ENCODE measurements around the gene GNPAT.

- TF ChIP-seq CTCF (conservative IDR thresholded peaks at IDR 0.05; ENCODE audit: low read depth, low read length) (no peak), EZH2 (IDR thresholded peaks at IDR 0.05; ENCODE audit: low read length, unreplicated experiment) (no peak), EZH2phosphoT487 (IDR thresholded peaks at IDR 0.05; ENCODE audit: borderline replicate concordance, low read length) (no peak)
Observed at GRCh38 chr1:231235526-231236207, 5.3 kb upstream of the GNPAT start.
